ENCODE data around the gene INSIG1. TPM values are rescaled to one million over a fixed set of nuclear protein-coding genes. Genes with fewer than 3 reads are reported as not detected.

The INSIG1 gene
- total and polyA plus RNA-seq, 4 donors: 54.2 to 264 (median 119) TPM

- 72 to 80% methylated on average over 6 of the region's 6 CpGs for WGBS, 2 donors
- no peak overlapping the region for H3K27ac ChIP-seq (ENCODE audit: low read depth in 1 of 2, low read length in 1 of 2)
- H3K27me3 ChIP-seq (ENCODE audit: control insufficient read depth in 3 of 3, insufficient read depth in 3 of 3, low read length in 2 of 3): no peaks in the 10 kb centered on the region
- peaks cover 0 to under 1% (median 0%) of the 10 kb centered on the region in 4 donors for H3K9me3 ChIP-seq (ENCODE audit: control insufficient read depth in 4 of 4, insufficient read depth in 3 of 4, low read length in 3 of 4)
- ATAC-seq (ENCODE audit: insufficient read depth, low FRiP score) (no peak), DNase-seq (no peak)
- H3K4me1 ChIP-seq (ENCODE audit: control insufficient read depth in 5 of 5, insufficient read depth in 5 of 5, low read length in 5 of 5): peaks cover 0 to 6% (median 0%) of the 10 kb centered on the region in 5 donors
- H3K36me3 ChIP-seq (ENCODE audit: control insufficient read depth in 4 of 4, insufficient read depth in 4 of 4, low read length in 4 of 4): no peaks in the 10 kb centered on the region
- H3K9ac ChIP-seq (ENCODE audit: insufficient read depth in 1 of 2, low read length in 2 of 2): no peak overlapping the region
- no peak for TF ChIP-seq CTCF (IDR thresholded peaks at IDR 0.05; ENCODE audit: control extremely low read depth, extremely low read depth)
- H3K4me3 ChIP-seq: no peak overlapping the region
Measured at GRCh38 chr7:155255621-155256020, 42.1 kb upstream of the INSIG1 start.

GRCh38 chr7:155256081-155256760 lies 41.5 kb upstream of the INSIG1 start:
- ATAC-seq (ENCODE audit: insufficient read depth, low FRiP score) (no peak), DNase-seq (no peak)
- Histone ChIP-seq H3K4me1 (ENCODE audit: control insufficient read depth in 5 of 5, insufficient read depth in 5 of 5, low read length in 5 of 5) (peaks cover 0 to 6% (median 0%) of the 10 kb centered on the region in 5 donors), H3K9ac (ENCODE audit: insufficient read depth in 1 of 2, low read length in 2 of 2) (no peak overlapping the region), H3K36me3 (ENCODE audit: control insufficient read depth in 4 of 4, insufficient read depth in 4 of 4, low read length in 4 of 4) (no peaks in the 10 kb centered on the region), H3K9me3 (ENCODE audit: control insufficient read depth in 4 of 4, insufficient read depth in 3 of 4, low read length in 3 of 4) (peaks cover 0 to 2% (median 0%) of the 10 kb centered on the region in 4 donors), H3K27me3 (ENCODE audit: control insufficient read depth in 3 of 3, insufficient read depth in 3 of 3, low read length in 2 of 3) (no peaks in the 10 kb centered on the region), H3K4me3 (no peak overlapping the region), H3K27ac (ENCODE audit: low read depth in 1 of 2, low read length in 1 of 2) (no peak overlapping the region)
- TF ChIP-seq CTCF (IDR thresholded peaks at IDR 0.05; ENCODE audit: control extremely low read depth, extremely low read depth): no peak
- WGBS, 2 donors: 83 to 90% methylated on average over 18 of the region's 18 CpGs

GRCh38 chr7:155256761-155257481 lies 40.8 kb upstream of the INSIG1 start:
- peaks cover 0 to 2% (median 0%) of the 10 kb centered on the region in 4 donors for H3K9me3 ChIP-seq (ENCODE audit: control insufficient read depth in 4 of 4, insufficient read depth in 3 of 4, low read length in 3 of 4)
- H3K9ac ChIP-seq (ENCODE audit: insufficient read depth in 1 of 2, low read length in 2 of 2): no peak overlapping the region
- H3K4me3 ChIP-seq: no peak overlapping the region

More at GRCh38 chr7:155256761-155257481, 40.8 kb upstream of the INSIG1 start:
- DNase-seq (no peak), ATAC-seq (ENCODE audit: insufficient read depth, low FRiP score) (no peak)
- H3K27ac ChIP-seq (ENCODE audit: low read depth in 1 of 2, low read length in 1 of 2): no peak overlapping the region
- H3K27me3 ChIP-seq (ENCODE audit: control insufficient read depth in 3 of 3, insufficient read depth in 3 of 3, low read length in 2 of 3): no peaks in the 10 kb centered on the region
- 78 to 79% methylated on average over 8 of the region's 8 CpGs for WGBS, 2 donors
- peaks cover 0 to 6% (median 0%) of the 10 kb centered on the region in 5 donors for H3K4me1 ChIP-seq (ENCODE audit: control insufficient read depth in 5 of 5, insufficient read depth in 5 of 5, low read length in 5 of 5)
- TF ChIP-seq CTCF (IDR thresholded peaks at IDR 0.05; ENCODE audit: control extremely low read depth, extremely low read depth): no peak
- H3K36me3 ChIP-seq (ENCODE audit: control insufficient read depth in 4 of 4, insufficient read depth in 4 of 4, low read length in 4 of 4): no peaks in the 10 kb centered on the region
